OCI-LY7 (cell line): ENCODE results near the gene SLC25A5. TPM values are rescaled to one million over a fixed set of nuclear protein-coding genes. Genes with fewer than 3 reads are reported as not detected.

ENCODE experiments used
- BruUV-seq: library from RNA; stranded (reverse); fragments of 400-500 nt; replicated peaks from 2 replicates; lab custom pipeline; 2021; lab: Mats Ljungman, UMichigan
- CTCF ChIA-PET: fragments of 300-600 bp; sonication (Branson Sonifier 250); formaldehyde crosslinking; loops from one replicate; lab custom pipeline; 2022; ENCODE audit warnings: antibody characterized with exemption; ENCODE audit not compliant: unreplicated experiment; lab: Charles Lee
- POLR2A ChIA-PET: fragments of 300-600 bp; sonication (Branson Sonifier 250); formaldehyde crosslinking; loops from one replicate; lab custom pipeline; 2022; ENCODE audit warnings: antibody characterized with exemption; lab: Charles Lee
- DNase-seq: peaks from one replicate; pipeline ENCODE4 v3.0.0-alpha.2; 2015; ENCODE audit warnings: low spot score
- H2AFZ ChIP-seq: fragments of 200-600 bp; sonication (generic), shearing (Covaris generic); 2 replicates; pipeline ENCODE4 v1.6.1; 2014; ENCODE audit warnings: mild to moderate bottlenecking, antibody characterized with exemption, low read length, moderate library complexity
- H3K27ac ChIP-seq: fragments of 200-600 bp; sonication (generic); 2 replicates; pipeline ENCODE4 v1.5.1; 2014; ENCODE audit warnings: mixed run types, low read depth, mild to moderate bottlenecking, moderate library complexity, low read length, inconsistent platforms; ENCODE audit not compliant: poor library complexity, severe bottlenecking
- H3K36me3 ChIP-seq: fragments of 200-600 bp; sonication (generic); 2 replicates; pipeline ENCODE4 v1.6.1; 2014; ENCODE audit warnings: mild to moderate bottlenecking, antibody characterized with exemption, low read length, moderate library complexity, mixed read lengths; ENCODE audit not compliant: insufficient read depth
- H3K4me1 ChIP-seq: fragments of 200-600 bp; sonication (generic); 2 replicates; pipeline ENCODE4 v1.5.1; 2014; ENCODE audit warnings: mild to moderate bottlenecking, low read length; ENCODE audit not compliant: insufficient read depth, poor library complexity, severe bottlenecking
- H3K4me2 ChIP-seq: fragments of 200-600 bp; sonication (generic); 2 replicates; pipeline ENCODE4 v1.6.1; 2014; ENCODE audit warnings: mild to moderate bottlenecking, low read length
- H3K4me3 ChIP-seq: fragments of 200-600 bp; sonication (generic); 2 replicates; pipeline ENCODE4 v1.5.1; 2014; ENCODE audit warnings: mild to moderate bottlenecking, low read depth, low read length; ENCODE audit not compliant: poor library complexity, severe bottlenecking
- H3K79me2 ChIP-seq: fragments of 200-600 bp; sonication (generic); 2 replicates; pipeline ENCODE4 v1.6.1; 2016; ENCODE audit warnings: low read depth, mild to moderate bottlenecking, low read length, moderate library complexity, mixed read lengths; ENCODE audit not compliant: insufficient read depth
- H3K9me2 ChIP-seq: fragments of 200-600 bp; sonication (generic); 2 replicates; pipeline ENCODE4 v1.6.1; 2016; ENCODE audit warnings: mild to moderate bottlenecking, low read length, mixed read lengths; ENCODE audit not compliant: insufficient read depth
- H3K9me3 ChIP-seq: fragments of 200-600 bp; sonication (generic); 2 replicates; pipeline ENCODE4 v1.6.1; 2014; ENCODE audit warnings: mild to moderate bottlenecking, mixed run types, low read length, mixed read lengths
- H4K20me1 ChIP-seq: fragments of 200-600 bp; sonication (generic); 2 replicates; pipeline ENCODE4 v1.6.1; 2014; ENCODE audit warnings: mild to moderate bottlenecking, antibody characterized with exemption, low read length, moderate library complexity, mixed read lengths; ENCODE audit not compliant: insufficient read depth
- EZH2phosphoT487 ChIP-seq: fragments of 200-600 bp; sonication (generic); IDR thresholded peaks from 2 replicates; pipeline ENCODE4 v1.6.1; 2018; ENCODE audit warnings: low read depth, borderline replicate concordance, mild to moderate bottlenecking, mixed run types, antibody characterized with exemption, low read length, moderate library complexity, mixed read lengths
- intact Hi-C: fragments of 100-400 bp; cut with micrococcal nuclease; formaldehyde crosslinking; loops from one replicate; pipeline ENCODE4 v1.10.0; 2022; ENCODE audit not compliant: unreplicated experiment
- total RNA-seq, 2 experiments: library from RNA; depleted of rRNA in 1 of 2; stranded (reverse); fragments of >200 nt in 1 of 2; shearing (Covaris generic) in 1 of 2; gene quantifications; 2 replicates each; pipeline ENCODE4 v1.2.3, GENCODE V29; 2014 to 2022
- TF ChIP-seq, protein P1 (sequence below): fragments of 200-600 bp; sonication (generic); conservative IDR thresholded peaks from 2 replicates; pipeline ENCODE4 v1.5.1; 2014; ENCODE audit warnings: mild to moderate bottlenecking, antibody characterized with exemption, low read length, moderate library complexity, mixed read lengths

The SLC25A5 gene
- total RNA-seq, 2 experiments from 2014 or later, result 231 to 525 TPM

DNA sequence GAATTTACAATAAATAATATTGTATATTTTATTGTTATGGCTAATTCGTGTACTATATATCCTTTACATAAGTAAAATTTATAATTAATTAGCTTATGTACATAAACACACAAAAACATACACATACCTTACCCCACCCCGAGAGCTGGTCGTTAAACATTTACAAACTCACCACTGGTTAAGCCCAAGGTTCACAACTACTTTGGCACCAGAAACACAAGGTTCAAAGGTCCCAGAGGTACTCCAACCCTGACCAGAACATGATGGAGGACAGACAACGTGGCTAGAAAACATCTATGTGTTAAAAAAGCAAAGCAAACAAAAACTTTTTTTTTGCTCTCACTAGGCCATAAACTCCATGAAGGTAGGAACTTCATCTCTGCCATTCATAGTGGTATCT is 37.7 kb downstream of the SLC25A5 start:
- Histone ChIP-seq H3K79me2 (no peaks in the 10 kb centered on the region), H3K27ac (no peak overlapping the region), H4K20me1 (no peaks in the 10 kb centered on the region), H3K36me3 (no peaks in the 10 kb centered on the region), H3K4me3 (no peak overlapping the region), H2AFZ (no peak overlapping the region), H3K4me1 (no peaks in the 10 kb centered on the region), H3K9me2 (no peaks in the 10 kb centered on the region), H3K4me2 (no peak overlapping the region), H3K9me3 (no peaks in the 10 kb centered on the region)
- no peak for TF ChIP-seq EZH2phosphoT487
- TF ChIP-seq, protein P1, sequence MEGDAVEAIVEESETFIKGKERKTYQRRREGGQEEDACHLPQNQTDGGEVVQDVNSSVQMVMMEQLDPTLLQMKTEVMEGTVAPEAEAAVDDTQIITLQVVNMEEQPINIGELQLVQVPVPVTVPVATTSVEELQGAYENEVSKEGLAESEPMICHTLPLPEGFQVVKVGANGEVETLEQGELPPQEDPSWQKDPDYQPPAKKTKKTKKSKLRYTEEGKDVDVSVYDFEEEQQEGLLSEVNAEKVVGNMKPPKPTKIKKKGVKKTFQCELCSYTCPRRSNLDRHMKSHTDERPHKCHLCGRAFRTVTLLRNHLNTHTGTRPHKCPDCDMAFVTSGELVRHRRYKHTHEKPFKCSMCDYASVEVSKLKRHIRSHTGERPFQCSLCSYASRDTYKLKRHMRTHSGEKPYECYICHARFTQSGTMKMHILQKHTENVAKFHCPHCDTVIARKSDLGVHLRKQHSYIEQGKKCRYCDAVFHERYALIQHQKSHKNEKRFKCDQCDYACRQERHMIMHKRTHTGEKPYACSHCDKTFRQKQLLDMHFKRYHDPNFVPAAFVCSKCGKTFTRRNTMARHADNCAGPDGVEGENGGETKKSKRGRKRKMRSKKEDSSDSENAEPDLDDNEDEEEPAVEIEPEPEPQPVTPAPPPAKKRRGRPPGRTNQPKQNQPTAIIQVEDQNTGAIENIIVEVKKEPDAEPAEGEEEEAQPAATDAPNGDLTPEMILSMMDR, result no peak
- no TSS peak for BruUV-seq
- ChIA-PET POLR2A (interaction anchor here (0.7 kb wide), 1 partner anchor 223 kb away, joined by 3 read pairs; no protein-coding TSS in a partner anchor), CTCF (no interaction called here)
- intact Hi-C loops, result no loop called here
- DNase-seq, result no peak

DNA sequence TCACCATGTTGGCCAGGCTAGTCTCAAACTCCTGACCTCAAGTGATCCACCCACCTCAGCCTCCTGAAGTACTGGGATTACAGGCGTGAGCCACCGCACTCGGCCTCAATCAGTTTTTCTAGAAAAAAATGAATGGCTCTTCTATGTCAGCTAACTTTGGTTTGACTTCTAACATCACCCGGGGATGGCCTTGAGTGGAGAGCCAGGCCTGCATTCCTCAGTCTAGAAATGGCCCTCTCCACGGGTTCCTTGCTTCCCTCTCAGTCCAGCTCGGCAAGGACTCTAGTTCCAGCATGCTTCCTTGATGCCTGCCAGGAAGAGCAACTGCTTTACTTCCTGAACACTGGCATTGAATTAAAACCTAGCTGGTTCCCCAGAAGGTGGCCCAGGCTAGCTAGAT is 39.0 kb downstream of the SLC25A5 start:
- no peak overlapping the region for H3K27ac ChIP-seq
- H3K4me3 ChIP-seq, result no peak overlapping the region
- no TSS peak for BruUV-seq
- H4K20me1 ChIP-seq, result no peaks in the 10 kb centered on the region
- no peaks in the 10 kb centered on the region for H3K9me3 ChIP-seq
- H3K9me2 ChIP-seq, result no peaks in the 10 kb centered on the region
- no peaks in the 10 kb centered on the region for H3K79me2 ChIP-seq
- no peak overlapping the region for H2AFZ ChIP-seq
- TF ChIP-seq EZH2phosphoT487, result no peak
- TF ChIP-seq, protein P1, result no peak
- H3K4me1 ChIP-seq, result no peaks in the 10 kb centered on the region
- ChIA-PET CTCF (no interaction called here), POLR2A (interaction anchor here (0.7 kb wide), 1 partner anchor 42 kb away, joined by 3 read pairs; no protein-coding TSS in a partner anchor)
- no peak overlapping the region for H3K4me2 ChIP-seq
- no peaks in the 10 kb centered on the region for H3K36me3 ChIP-seq
- no peak for DNase-seq
- intact Hi-C loops, result no loop called here

DNA sequence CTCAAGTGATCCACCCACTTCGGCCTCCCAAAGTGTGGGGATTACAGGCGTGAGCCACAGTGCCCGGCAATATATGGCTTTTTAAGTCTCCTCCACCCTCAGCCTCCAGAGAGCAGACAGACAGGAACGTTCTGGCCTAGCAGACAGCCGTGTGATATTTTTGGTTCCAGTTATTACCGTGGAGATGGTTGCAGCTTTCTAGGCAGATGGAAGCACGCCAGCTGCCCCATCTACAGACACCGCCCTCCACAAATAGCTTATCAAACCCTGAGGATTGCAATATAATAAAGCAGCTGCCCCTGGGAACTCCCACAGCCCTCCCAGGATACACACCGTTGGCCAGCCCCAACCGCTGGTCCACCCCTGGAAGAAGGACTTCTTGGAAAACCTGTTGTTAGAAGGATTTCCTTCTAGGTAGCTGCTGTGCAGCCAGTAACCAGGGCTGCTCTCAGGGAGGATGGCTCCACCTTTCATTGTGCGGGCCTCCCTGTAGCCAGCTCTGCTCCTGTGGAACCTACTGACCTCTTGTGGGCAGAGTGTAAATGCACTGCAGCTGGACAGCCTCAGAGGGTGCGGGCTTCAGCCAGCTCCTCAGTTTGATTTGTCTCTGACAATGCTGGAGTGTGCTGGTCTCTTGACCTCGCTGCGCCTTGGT is 44.0 kb downstream of the SLC25A5 start:
- Histone ChIP-seq H3K4me3 (no peak overlapping the region), H2AFZ (no peak overlapping the region), H3K79me2 (no peaks in the 10 kb centered on the region), H3K4me2 (no peak overlapping the region), H4K20me1 (no peaks in the 10 kb centered on the region), H3K9me3 (no peaks in the 10 kb centered on the region), H3K36me3 (no peaks in the 10 kb centered on the region), H3K9me2 (no peaks in the 10 kb centered on the region), H3K27ac (no peak overlapping the region), H3K4me1 (peaks cover 4% of the 10 kb centered on the region)
- DNase-seq, result peak; percentile 62
- TF ChIP-seq, protein P1, result peak; percentile 63
- TF ChIP-seq EZH2phosphoT487, result no peak
- no TSS peak for BruUV-seq
- ChIA-PET POLR2A (interaction anchor here (0.5 to 0.6 kb wide), 2 partner anchors 27 to 37 kb away, joined by 3 read pairs; no protein-coding TSS in a partner anchor), CTCF (interaction anchor here (0.6 to 1.1 kb wide), 2 partner anchors 217 to 264 kb away, joined by 3 read pairs; no protein-coding TSS in a partner anchor)
- intact Hi-C loops, result loop anchor here (2.0 to 10.0 kb wide), 2 partner anchors 43 to 97 kb away; partner anchors contain the start of gene SLC25A5
